ENCODE data around the gene NCMAP.
"Not testable (repeated sequence)": the region's sequence is repeated elsewhere in the genome, so short reads cannot be mapped to it uniquely, and the experiment has no call there.

The NCMAP gene

GRCh38 chr1:24525606-24526005 is 30.3 kb upstream of the NCMAP start:
- Histone ChIP-seq H3K4me1 (ENCODE audit: control insufficient read depth in 5 of 5, insufficient read depth in 5 of 5, low read length in 5 of 5) (no peaks in the 10 kb centered on the region), H3K27me3 (ENCODE audit: control insufficient read depth in 5 of 5, insufficient read depth in 4 of 5, low read length in 5 of 5) (no peaks in the 10 kb centered on the region), H3K9me3 (ENCODE audit: control insufficient read depth in 5 of 5, low read length in 5 of 5) (no peaks in the 10 kb centered on the region), H3K9ac (ENCODE audit: low read length in 5 of 5) (no peak overlapping the region), H3K27ac (ENCODE audit: low read depth, low read length) (no peak overlapping the region), H3K36me3 (ENCODE audit: control insufficient read depth in 5 of 5, insufficient read depth in 5 of 5, low read length in 5 of 5) (no peaks in the 10 kb centered on the region), H3K4me3 (ENCODE audit: low read depth in 1 of 5, low read length in 5 of 5) (no peak overlapping the region)

GRCh38 chr1:24526045-24526444 is 29.8 kb upstream of the NCMAP start:
- Histone ChIP-seq H3K36me3 (ENCODE audit: control insufficient read depth in 5 of 5, insufficient read depth in 5 of 5, low read length in 5 of 5) (no peaks in the 10 kb centered on the region), H3K27me3 (ENCODE audit: control insufficient read depth in 5 of 5, insufficient read depth in 4 of 5, low read length in 5 of 5) (no peaks in the 10 kb centered on the region), H3K27ac (ENCODE audit: low read depth, low read length) (no peak overlapping the region)

GRCh38 chr1:24526940-24527542 is 28.8 kb upstream of the NCMAP start:
- Histone ChIP-seq H3K9me3 (ENCODE audit: control insufficient read depth in 5 of 5, low read length in 5 of 5) (no peaks in the 10 kb centered on the region), H3K27ac (ENCODE audit: low read depth, low read length) (no peak overlapping the region), H3K27me3 (ENCODE audit: control insufficient read depth in 5 of 5, insufficient read depth in 4 of 5, low read length in 5 of 5) (no peaks in the 10 kb centered on the region), H3K4me1 (ENCODE audit: control insufficient read depth in 5 of 5, insufficient read depth in 5 of 5, low read length in 5 of 5) (no peaks in the 10 kb centered on the region), H3K36me3 (ENCODE audit: control insufficient read depth in 5 of 5, insufficient read depth in 5 of 5, low read length in 5 of 5) (no peaks in the 10 kb centered on the region), H3K4me3 (ENCODE audit: low read depth in 1 of 5, low read length in 5 of 5) (no peak overlapping the region), H3K9ac (ENCODE audit: low read length in 5 of 5) (no peak overlapping the region)

More at GRCh38 chr1:24526045-24526444, 29.8 kb upstream of the NCMAP start:
- H3K4me3 ChIP-seq (ENCODE audit: low read depth in 1 of 5, low read length in 5 of 5) = no peak overlapping the region
- H3K9me3 ChIP-seq (ENCODE audit: control insufficient read depth in 5 of 5, low read length in 5 of 5) = no peaks in the 10 kb centered on the region
- no peak overlapping the region for H3K9ac ChIP-seq (ENCODE audit: low read length in 5 of 5)
- no peaks in the 10 kb centered on the region for H3K4me1 ChIP-seq (ENCODE audit: control insufficient read depth in 5 of 5, insufficient read depth in 5 of 5, low read length in 5 of 5)

- H3K4me3 ChIP-seq (ENCODE audit: low read depth in 1 of 5, low read length in 5 of 5) = no peak overlapping the region
- H3K27me3 ChIP-seq (ENCODE audit: control insufficient read depth in 5 of 5, insufficient read depth in 4 of 5, low read length in 5 of 5) = no peaks in the 10 kb centered on the region
- no peak overlapping the region for H3K9ac ChIP-seq (ENCODE audit: low read length in 5 of 5)
- H3K36me3 ChIP-seq (ENCODE audit: control insufficient read depth in 5 of 5, insufficient read depth in 5 of 5, low read length in 5 of 5) = peaks cover 0 to 5% (median 0%) of the 10 kb centered on the region in 5 donors
- H3K9me3 ChIP-seq (ENCODE audit: control insufficient read depth in 5 of 5, low read length in 5 of 5) = no peaks in the 10 kb centered on the region
- H3K4me1 ChIP-seq (ENCODE audit: control insufficient read depth in 5 of 5, insufficient read depth in 5 of 5, low read length in 5 of 5) = no peaks in the 10 kb centered on the region
- no peak overlapping the region for H3K27ac ChIP-seq (ENCODE audit: low read depth, low read length)
Observed at GRCh38 chr1:24528744-24529143, 27.1 kb upstream of the NCMAP start.

- H3K27ac ChIP-seq (ENCODE audit: low read depth, low read length); H3K9ac ChIP-seq (ENCODE audit: low read length in 5 of 5); H3K36me3 ChIP-seq (ENCODE audit: control insufficient read depth in 5 of 5, insufficient read depth in 5 of 5, low read length in 5 of 5); H3K9me3 ChIP-seq (ENCODE audit: control insufficient read depth in 5 of 5, low read length in 5 of 5); H3K4me1 ChIP-seq (ENCODE audit: control insufficient read depth in 5 of 5, insufficient read depth in 5 of 5, low read length in 5 of 5); H3K4me3 ChIP-seq (ENCODE audit: low read depth in 1 of 5, low read length in 5 of 5); H3K27me3 ChIP-seq (ENCODE audit: control insufficient read depth in 5 of 5, insufficient read depth in 4 of 5, low read length in 5 of 5): not testable (repeated sequence)
Observed at GRCh38 chr1:24529292-24529691, 26.6 kb upstream of the NCMAP start.

- H3K27me3 ChIP-seq (ENCODE audit: control insufficient read depth in 5 of 5, insufficient read depth in 4 of 5, low read length in 5 of 5) = peaks cover 0 to under 1% (median 0%) of the 10 kb centered on the region in 5 donors
- peak overlapping the region in 1 of 5 donors; percentile 51 for H3K4me3 ChIP-seq (ENCODE audit: low read depth in 1 of 5, low read length in 5 of 5)
- no peak overlapping the region for H3K27ac ChIP-seq (ENCODE audit: low read depth, low read length)
- peaks cover 0 to 14% (median 6%) of the 10 kb centered on the region in 5 donors for H3K36me3 ChIP-seq (ENCODE audit: control insufficient read depth in 5 of 5, insufficient read depth in 5 of 5, low read length in 5 of 5)
- no peaks in the 10 kb centered on the region for H3K9me3 ChIP-seq (ENCODE audit: control insufficient read depth in 5 of 5, low read length in 5 of 5)
- no peaks in the 10 kb centered on the region for H3K4me1 ChIP-seq (ENCODE audit: control insufficient read depth in 5 of 5, insufficient read depth in 5 of 5, low read length in 5 of 5)
- H3K9ac ChIP-seq (ENCODE audit: low read length in 5 of 5) = no peak overlapping the region
Observed at GRCh38 chr1:24535021-24535424, 20.9 kb upstream of the NCMAP start.

- H3K4me1 ChIP-seq (ENCODE audit: control insufficient read depth in 5 of 5, insufficient read depth in 5 of 5, low read length in 5 of 5) = no peaks in the 10 kb centered on the region
- H3K9ac ChIP-seq (ENCODE audit: low read length in 5 of 5) = no peak overlapping the region
- no peak overlapping the region for H3K4me3 ChIP-seq (ENCODE audit: low read depth in 1 of 5, low read length in 5 of 5)
- H3K27ac ChIP-seq (ENCODE audit: low read depth, low read length) = no peak overlapping the region
- no peaks in the 10 kb centered on the region for H3K9me3 ChIP-seq (ENCODE audit: control insufficient read depth in 5 of 5, low read length in 5 of 5)
- peaks cover 0 to 14% (median 6%) of the 10 kb centered on the region in 5 donors for H3K36me3 ChIP-seq (ENCODE audit: control insufficient read depth in 5 of 5, insufficient read depth in 5 of 5, low read length in 5 of 5)
- peaks cover 0 to 3% (median 0%) of the 10 kb centered on the region in 5 donors for H3K27me3 ChIP-seq (ENCODE audit: control insufficient read depth in 5 of 5, insufficient read depth in 4 of 5, low read length in 5 of 5)
Observed at GRCh38 chr1:24535778-24536177, 20.1 kb upstream of the NCMAP start.

- Histone ChIP-seq H3K27ac (ENCODE audit: low read depth, low read length) (no peak overlapping the region), H3K27me3 (ENCODE audit: control insufficient read depth in 5 of 5, insufficient read depth in 4 of 5, low read length in 5 of 5) (peaks cover 0 to 3% (median 0%) of the 10 kb centered on the region in 5 donors), H3K9me3 (ENCODE audit: control insufficient read depth in 5 of 5, low read length in 5 of 5) (no peaks in the 10 kb centered on the region), H3K4me1 (ENCODE audit: control insufficient read depth in 5 of 5, insufficient read depth in 5 of 5, low read length in 5 of 5) (no peaks in the 10 kb centered on the region), H3K9ac (ENCODE audit: low read length in 5 of 5) (peak overlapping the region in 1 of 5 donors; percentile 30), H3K4me3 (ENCODE audit: low read depth in 1 of 5, low read length in 5 of 5) (no peak overlapping the region), H3K36me3 (ENCODE audit: control insufficient read depth in 5 of 5, insufficient read depth in 5 of 5, low read length in 5 of 5) (peaks cover 0 to 14% (median 6%) of the 10 kb centered on the region in 5 donors)
Observed at GRCh38 chr1:24536391-24536840, 19.5 kb upstream of the NCMAP start.

GRCh38 chr1:24540051-24540905 is 15.6 kb upstream of the NCMAP start:
- Histone ChIP-seq H3K9me3 (ENCODE audit: control insufficient read depth in 5 of 5, low read length in 5 of 5) (no peaks in the 10 kb centered on the region), H3K4me3 (ENCODE audit: low read depth in 1 of 5, low read length in 5 of 5) (no peak overlapping the region), H3K27me3 (ENCODE audit: control insufficient read depth in 5 of 5, insufficient read depth in 4 of 5, low read length in 5 of 5) (peaks cover 0 to 3% (median 0%) of the 10 kb centered on the region in 5 donors), H3K27ac (ENCODE audit: low read depth, low read length) (no peak overlapping the region), H3K4me1 (ENCODE audit: control insufficient read depth in 5 of 5, insufficient read depth in 5 of 5, low read length in 5 of 5) (no peaks in the 10 kb centered on the region), H3K36me3 (ENCODE audit: control insufficient read depth in 5 of 5, insufficient read depth in 5 of 5, low read length in 5 of 5) (peaks cover 0 to 7% (median 3%) of the 10 kb centered on the region in 5 donors), H3K9ac (ENCODE audit: low read length in 5 of 5) (no peak overlapping the region)

Measured in subcutaneous abdominal adipose tissue (tissue), 5 donors.